ENCODE results near the gene DAB2IP. TPM values are rescaled to one million over a fixed set of nuclear protein-coding genes. Genes with fewer than 3 reads are reported as not detected.

DAB2IP gene
- total RNA-seq, 4 donors from 2014 or later, result 42.0 to 93.4 (median 47.9) TPM

GRCh38 chr9:121651008-121651294 lies 483 bp upstream of the DAB2IP start:
- peaks cover 0 to 76% (median 22%) of the 10 kb centered on the region in 3 donors for H3K4me1 ChIP-seq

GRCh38 chr9:121652021-121652837 lies 795 bp downstream of the DAB2IP start:
- H3K9me3 ChIP-seq, result no peaks in the 10 kb centered on the region
- 6 to 17% methylated on average over 4 to 7 of the region's 29 CpGs for WGBS, 2 donors (ENCODE audit: low coverage in 1 of 2)
- peaks cover 0 to 86% (median 22%) of the 10 kb centered on the region in 3 donors for H3K4me1 ChIP-seq
- no peak for TF ChIP-seq CTCF (IDR thresholded peaks at IDR 0.05)
- no peak for TF ChIP-seq EP300 (IDR thresholded peaks at IDR 0.05)
- TF ChIP-seq POLR2A (IDR thresholded peaks at IDR 0.05), result no peak
- H3K27me3 ChIP-seq, result no peaks in the 10 kb centered on the region
- ATAC-seq, result no peak
- peak overlapping the region; percentile 41 to 72 for H3K4me3 ChIP-seq
- H3K27ac ChIP-seq, result peak overlapping the region in 3 of 4 donors; percentile 69 to 76 (median 69)
- no peaks in the 10 kb centered on the region for H3K36me3 ChIP-seq

More at GRCh38 chr9:121651008-121651294, 483 bp upstream of the DAB2IP start:
- TF ChIP-seq CTCF (IDR thresholded peaks at IDR 0.05) (no peak), POLR2AphosphoS5 (IDR thresholded peaks at IDR 0.05) (no peak), EP300 (IDR thresholded peaks at IDR 0.05) (no peak), POLR2A (IDR thresholded peaks at IDR 0.05) (no peak)
- no peaks in the 10 kb centered on the region for H3K9me3 ChIP-seq
- H3K27me3 ChIP-seq, result no peaks in the 10 kb centered on the region
- H3K36me3 ChIP-seq, result no peaks in the 10 kb centered on the region
- H3K27ac ChIP-seq, result peak overlapping the region in 3 of 4 donors; percentile 69 to 76 (median 69)
- H3K4me3 ChIP-seq, result peak overlapping the region; percentile 41 to 72
- ATAC-seq, result no peak
- 10 to 18% methylated on average over 5 of the region's 9 CpGs for WGBS, 2 donors (ENCODE audit: low coverage in 1 of 2)

- peak overlapping the region; percentile 3 to 72 for H3K4me3 ChIP-seq
- H3K27ac ChIP-seq, result peak overlapping the region in 3 of 4 donors; percentile 69 to 76 (median 69)
- peaks cover 0 to 92% (median 26%) of the 10 kb centered on the region in 3 donors for H3K4me1 ChIP-seq
- H3K9me3 ChIP-seq, result no peaks in the 10 kb centered on the region
- H3K36me3 ChIP-seq, result no peaks in the 10 kb centered on the region
- no peaks in the 10 kb centered on the region for H3K27me3 ChIP-seq
- no peak for TF ChIP-seq POLR2A (IDR thresholded peaks at IDR 0.05)
- no peak for TF ChIP-seq POLR2AphosphoS5 (IDR thresholded peaks at IDR 0.05)
- TF ChIP-seq EP300 (IDR thresholded peaks at IDR 0.05), result no peak
- TF ChIP-seq CTCF (IDR thresholded peaks at IDR 0.05), result no peak
- WGBS, 2 donors (ENCODE audit: low coverage in 1 of 2), result 72 to 80% methylated on average over 1 to 2 of the region's 2 CpGs
- ATAC-seq, result no peak
These were observed 1.4 kb downstream of the DAB2IP start for GRCh38 chr9:121652838-121653231.

- peaks cover 0 to 100% (median 35%) of the 10 kb centered on the region in 3 donors for H3K4me1 ChIP-seq
- H3K4me3 ChIP-seq, result no peak overlapping the region
- H3K27me3 ChIP-seq, result no peaks in the 10 kb centered on the region
- TF ChIP-seq POLR2A (IDR thresholded peaks at IDR 0.05), result no peak
- TF ChIP-seq CTCF (IDR thresholded peaks at IDR 0.05), result no peak
- no peak for TF ChIP-seq EP300 (IDR thresholded peaks at IDR 0.05)
- TF ChIP-seq POLR2AphosphoS5 (IDR thresholded peaks at IDR 0.05), result no peak
- no peak for ATAC-seq
- H3K36me3 ChIP-seq, result no peaks in the 10 kb centered on the region
- peak overlapping the region in 1 of 4 donors; percentile 76 for H3K27ac ChIP-seq
- H3K9me3 ChIP-seq, result no peaks in the 10 kb centered on the region
- WGBS, 2 donors (ENCODE audit: low coverage in 1 of 2), result 65% methylated on average over 2 of the region's 3 CpGs; no CpG with 5 or more reads in 1 of the 2 donors
These were observed 3.2 kb downstream of the DAB2IP start for GRCh38 chr9:121654499-121655140.
